ENCODE results near the gene LRRK2.
"Not testable (repeated sequence)": the region's sequence is repeated elsewhere in the genome, so short reads cannot be mapped to it uniquely, and the experiment has no call there.

LRRK2 gene

GRCh38 chr12:40215982-40216381 is 8.8 kb upstream of the LRRK2 start:
- FAIRE-seq, result no peak

GRCh38 chr12:40216516-40217288 is 8.1 kb upstream of the LRRK2 start:
- FAIRE-seq, result no peak

- FAIRE-seq, result no peak
These were observed 5.0 kb upstream of the LRRK2 start for GRCh38 chr12:40219760-40220159.

GRCh38 chr12:40222247-40222646 is 2.5 kb upstream of the LRRK2 start:
- FAIRE-seq, result peak; percentile 60

GRCh38 chr12:40223646-40224045 is 1.2 kb upstream of the LRRK2 start:
- no peak for FAIRE-seq

- no peak for FAIRE-seq
These were observed 663 bp downstream of the LRRK2 start for GRCh38 chr12:40225337-40225983.

GRCh38 chr12:40225984-40226602 is 1.3 kb downstream of the LRRK2 start:
- FAIRE-seq, result no peak

GRCh38 chr12:40226705-40227104 is 1.9 kb downstream of the LRRK2 start:
- FAIRE-seq, result no peak

GRCh38 chr12:40227447-40227846 is 2.6 kb downstream of the LRRK2 start:
- FAIRE-seq, result no peak

- FAIRE-seq, result no peak
These were observed 3.9 kb downstream of the LRRK2 start for GRCh38 chr12:40228727-40229126.

GRCh38 chr12:40229690-40230651 is 5.2 kb downstream of the LRRK2 start:
- no peak for FAIRE-seq

- FAIRE-seq, result no peak
These were observed 7.8 kb downstream of the LRRK2 start for GRCh38 chr12:40232602-40233001.

- no peak for FAIRE-seq
These were observed 9.1 kb downstream of the LRRK2 start for GRCh38 chr12:40233741-40234367.

GRCh38 chr12:40236357-40236850 is 11.6 kb downstream of the LRRK2 start:
- no peak for FAIRE-seq

- no peak for FAIRE-seq
These were observed 13.6 kb downstream of the LRRK2 start for GRCh38 chr12:40238266-40238902.

GRCh38 chr12:40238979-40239378 is 14.2 kb downstream of the LRRK2 start:
- no peak for FAIRE-seq

- no peak for FAIRE-seq
These were observed 16.0 kb downstream of the LRRK2 start for GRCh38 chr12:40240779-40241178.

- FAIRE-seq, result no peak
These were observed 16.9 kb downstream of the LRRK2 start for GRCh38 chr12:40241741-40242140.

GRCh38 chr12:40244526-40245156 is 19.8 kb downstream of the LRRK2 start:
- not testable (repeated sequence) for FAIRE-seq

- no peak for FAIRE-seq
These were observed 23.2 kb downstream of the LRRK2 start for GRCh38 chr12:40248034-40248433.

Measured in colon (tissue), 2 donors.